IMR-90 (cell line): Measurements from ENCODE around the gene TRIM38.
"Not testable (repeated sequence)": the region's sequence is repeated elsewhere in the genome, so short reads cannot be mapped to it uniquely, and the experiment has no call there.

Experiments
- CEBPB ChIP-seq: IDR thresholded peaks from 2 replicates; pipeline ENCODE4 v1.6.1; 2012; ENCODE audit warnings: low read depth, low read length, improper control_type of control experiment
- CHD1 ChIP-seq: IDR thresholded peaks from 2 replicates; pipeline ENCODE4 v1.6.1; 2012; ENCODE audit warnings: low read depth, low read length, improper control_type of control experiment
- CTCF ChIP-seq: conservative IDR thresholded peaks from 2 replicates; pipeline ENCODE4 v1.5.1; 2012; ENCODE audit warnings: mild to moderate bottlenecking, low read depth, low read length, improper control_type of control experiment
- ELK1 ChIP-seq: fragments of 150-350 bp; IDR thresholded peaks from 2 replicates; pipeline ENCODE4 v1.6.1; 2016; ENCODE audit warnings: low read depth, mild to moderate bottlenecking, low read length, moderate library complexity, borderline replicate concordance
- MAZ ChIP-seq: IDR thresholded peaks from 2 replicates; pipeline ENCODE4 v1.6.1; 2012; ENCODE audit warnings: low read depth, mild to moderate bottlenecking, low read length, improper control_type of control experiment, moderate library complexity, borderline replicate concordance
- POLR2A ChIP-seq: IDR thresholded peaks from 2 replicates; pipeline ENCODE4 v1.6.1; 2012; ENCODE audit warnings: mild to moderate bottlenecking, low read depth, low read length
- RFX5 ChIP-seq: IDR thresholded peaks from 2 replicates; pipeline ENCODE4 v1.8.0; 2012; ENCODE audit warnings: low read depth, mild to moderate bottlenecking, low read length, moderate library complexity
- SMC3 ChIP-seq: fragments of 150-350 bp; IDR thresholded peaks from 2 replicates; pipeline ENCODE4 v1.6.1; 2016; ENCODE audit warnings: low read depth, mild to moderate bottlenecking, antibody characterized with exemption, low read length, moderate library complexity
- USF2 ChIP-seq: fragments of 150-350 bp; IDR thresholded peaks from 2 replicates; pipeline ENCODE4 v1.6.1; 2017; ENCODE audit warnings: mild to moderate bottlenecking, antibody characterized with exemption, low read length, low read depth

DNA sequence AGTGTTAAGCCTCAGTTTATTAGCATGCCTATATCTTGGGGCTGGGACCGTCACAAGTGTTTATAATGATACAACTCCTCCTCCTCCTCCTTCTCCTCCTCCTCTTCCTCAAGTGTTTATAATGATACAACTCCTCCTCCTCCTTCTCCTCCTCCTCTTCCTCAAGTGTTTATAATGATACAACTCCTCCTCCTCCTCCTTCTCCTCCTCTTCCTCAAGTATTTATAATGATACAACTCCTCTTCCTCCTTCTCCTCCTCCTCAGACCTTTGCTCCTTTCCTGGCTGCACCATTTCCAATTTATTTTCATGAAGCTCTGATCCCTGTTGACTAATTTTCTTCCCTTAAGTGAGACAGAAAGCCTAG lies 44.3 kb downstream of the TRIM38 start:
- not testable (repeated sequence) for TF ChIP-seq CTCF, SMC3, CHD1, POLR2A, RFX5, USF2, MAZ, CEBPB, ELK1
